Fibroblast of the aortic adventitia (primary cell): Measurements from ENCODE around the gene TEF. TPM values are rescaled to one million over a fixed set of nuclear protein-coding genes. Genes with fewer than 3 reads are reported as not detected.

Experiments used
- DNase-seq: peaks from one replicate; pipeline ENCODE4 v3.0.0-alpha.2; 2010; ENCODE audit warnings: low read depth
- H3K4me3 ChIP-seq: 2 replicates; pipeline ENCODE4 v1.5.1; 2011; ENCODE audit warnings: low read depth, mild to moderate bottlenecking, control low read depth, low read length, moderate library complexity
- total RNA-seq: library from RNA; depleted of rRNA; stranded (reverse); fragments of >200 nt; gene quantifications from 2 replicates; pipeline ENCODE4 v1.2.3, GENCODE V29; 2012; ENCODE audit warnings: low replicate concordance
- TF ChIP-seq, protein P1 (sequence below): IDR thresholded peaks from 2 replicates; pipeline ENCODE4 v1.5.1; 2011; ENCODE audit warnings: mild to moderate bottlenecking, low read length, control low read depth, inconsistent platforms; ENCODE audit not compliant: insufficient read depth

Gene TEF
- total RNA-seq, 1 donor = 17.4 TPM

DNA sequence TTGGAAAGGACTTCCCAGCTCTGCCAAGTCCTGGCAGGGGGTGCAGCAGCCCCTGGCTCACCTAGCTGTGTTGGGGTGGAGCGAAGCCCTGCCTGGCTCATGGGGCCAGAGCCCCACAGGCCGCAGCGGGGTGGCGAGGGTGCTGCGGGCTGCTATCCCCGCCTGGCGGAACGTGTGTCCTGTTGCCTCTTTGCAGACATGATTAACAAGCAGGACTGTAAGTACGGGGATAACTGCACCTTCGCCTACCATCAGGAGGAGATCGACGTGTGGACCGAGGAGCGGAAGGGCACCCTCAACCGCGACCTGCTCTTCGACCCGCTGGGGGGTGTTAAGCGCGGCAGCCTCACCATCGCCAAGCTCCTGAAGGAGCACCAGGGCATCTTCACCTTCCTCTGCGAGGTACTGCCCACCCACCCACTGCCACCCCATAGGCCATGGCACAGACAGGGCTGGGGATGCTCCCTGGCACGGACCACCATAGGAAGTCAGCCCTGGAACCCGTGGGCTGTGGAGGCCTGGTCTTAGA is 35.9 kb upstream of the TEF start:
- TF ChIP-seq, protein P1, sequence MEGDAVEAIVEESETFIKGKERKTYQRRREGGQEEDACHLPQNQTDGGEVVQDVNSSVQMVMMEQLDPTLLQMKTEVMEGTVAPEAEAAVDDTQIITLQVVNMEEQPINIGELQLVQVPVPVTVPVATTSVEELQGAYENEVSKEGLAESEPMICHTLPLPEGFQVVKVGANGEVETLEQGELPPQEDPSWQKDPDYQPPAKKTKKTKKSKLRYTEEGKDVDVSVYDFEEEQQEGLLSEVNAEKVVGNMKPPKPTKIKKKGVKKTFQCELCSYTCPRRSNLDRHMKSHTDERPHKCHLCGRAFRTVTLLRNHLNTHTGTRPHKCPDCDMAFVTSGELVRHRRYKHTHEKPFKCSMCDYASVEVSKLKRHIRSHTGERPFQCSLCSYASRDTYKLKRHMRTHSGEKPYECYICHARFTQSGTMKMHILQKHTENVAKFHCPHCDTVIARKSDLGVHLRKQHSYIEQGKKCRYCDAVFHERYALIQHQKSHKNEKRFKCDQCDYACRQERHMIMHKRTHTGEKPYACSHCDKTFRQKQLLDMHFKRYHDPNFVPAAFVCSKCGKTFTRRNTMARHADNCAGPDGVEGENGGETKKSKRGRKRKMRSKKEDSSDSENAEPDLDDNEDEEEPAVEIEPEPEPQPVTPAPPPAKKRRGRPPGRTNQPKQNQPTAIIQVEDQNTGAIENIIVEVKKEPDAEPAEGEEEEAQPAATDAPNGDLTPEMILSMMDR = no peak
- H3K4me3 ChIP-seq = no peak overlapping the region
- DNase-seq = no peak

DNA sequence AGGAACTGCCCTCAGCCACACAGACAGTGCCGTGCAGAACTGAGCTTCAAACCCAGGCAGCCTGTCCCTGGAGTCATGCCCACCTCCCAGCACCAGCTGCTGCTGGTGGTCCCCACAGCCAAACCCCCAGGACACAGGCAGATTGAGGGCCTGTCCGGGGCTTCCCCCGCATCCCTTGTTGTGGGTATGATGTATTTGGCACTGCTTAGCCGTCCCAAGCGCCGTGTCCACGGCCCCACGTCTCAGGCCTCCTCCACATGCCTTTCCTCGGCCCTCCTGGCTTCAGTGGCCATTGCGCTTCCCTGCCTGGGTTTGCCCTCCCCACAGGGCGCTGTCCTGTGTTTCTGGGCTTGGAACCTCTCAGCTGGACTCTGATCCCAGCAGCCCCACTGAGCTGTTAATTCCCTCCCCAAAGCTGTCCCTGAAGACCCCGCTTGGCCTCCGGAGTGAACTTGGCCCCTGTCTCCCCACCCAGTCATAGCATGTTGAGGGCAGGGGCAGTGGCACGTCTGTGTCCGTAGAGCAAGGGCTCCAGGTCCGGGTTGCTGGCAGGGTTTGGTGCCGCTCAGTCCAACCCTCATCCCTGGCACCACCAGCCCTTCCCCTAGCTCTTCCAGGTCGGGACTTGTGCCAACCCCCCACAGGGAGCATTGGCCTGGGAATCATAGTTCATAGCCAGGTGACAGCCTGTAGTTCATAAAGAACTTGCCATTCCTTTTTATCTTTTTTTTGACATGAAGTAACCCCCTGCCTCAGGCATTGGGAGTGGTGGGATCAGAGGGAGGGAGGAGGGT is 34.5 kb upstream of the TEF start:
- no peak for DNase-seq
- no peak overlapping the region for H3K4me3 ChIP-seq
- TF ChIP-seq, protein P1 = no peak

DNA sequence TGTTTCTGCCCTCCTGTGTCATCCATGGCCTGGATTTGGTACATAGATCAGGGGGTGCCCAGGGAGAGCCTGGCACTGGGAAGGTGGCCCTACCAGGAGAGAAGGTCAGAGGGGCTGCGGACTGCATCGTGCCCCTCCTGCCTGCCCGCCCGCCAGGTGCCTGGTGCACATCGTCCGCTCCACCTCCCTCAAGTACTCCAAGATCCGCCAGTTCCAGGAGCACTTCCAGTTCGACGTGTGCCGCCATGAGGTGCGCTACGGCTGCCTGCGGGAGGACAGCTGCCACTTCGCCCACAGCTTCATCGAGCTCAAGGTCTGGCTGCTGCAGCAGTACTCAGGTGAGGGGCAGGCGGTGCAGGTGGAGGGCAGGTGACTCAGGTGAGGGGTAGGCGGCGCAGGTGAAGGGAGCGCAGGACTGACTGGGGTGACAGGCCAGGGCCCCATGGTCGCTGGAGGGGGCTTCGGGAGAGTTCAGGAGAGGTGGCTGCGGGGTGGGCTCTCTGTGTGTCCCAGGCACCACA is 32.7 kb upstream of the TEF start:
- no peak overlapping the region for H3K4me3 ChIP-seq
- DNase-seq = no peak
- TF ChIP-seq, protein P1 = no peak

DNA sequence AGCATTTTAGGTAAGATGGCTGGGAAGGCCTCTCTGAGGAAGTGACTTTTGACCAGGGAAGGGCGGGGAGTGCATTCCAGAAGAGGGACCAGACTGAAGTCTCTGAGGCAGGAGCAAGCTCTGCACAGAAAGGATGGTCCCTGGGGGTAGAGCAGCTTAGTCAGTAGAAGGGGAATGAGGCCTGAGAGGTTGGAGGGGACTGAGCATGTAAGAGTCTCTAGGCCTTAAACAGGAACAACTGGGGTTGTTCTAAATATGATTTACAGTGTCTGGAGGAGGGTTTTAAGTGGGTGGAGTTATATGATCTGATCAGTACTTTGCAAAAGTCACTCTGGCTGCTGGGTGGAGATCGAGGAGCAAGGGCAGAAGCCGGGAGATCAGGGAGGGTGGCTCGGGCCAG is 31.7 kb upstream of the TEF start:
- no peak overlapping the region for H3K4me3 ChIP-seq
- peak; percentile 43 for DNase-seq
- TF ChIP-seq, protein P1 = no peak

DNA sequence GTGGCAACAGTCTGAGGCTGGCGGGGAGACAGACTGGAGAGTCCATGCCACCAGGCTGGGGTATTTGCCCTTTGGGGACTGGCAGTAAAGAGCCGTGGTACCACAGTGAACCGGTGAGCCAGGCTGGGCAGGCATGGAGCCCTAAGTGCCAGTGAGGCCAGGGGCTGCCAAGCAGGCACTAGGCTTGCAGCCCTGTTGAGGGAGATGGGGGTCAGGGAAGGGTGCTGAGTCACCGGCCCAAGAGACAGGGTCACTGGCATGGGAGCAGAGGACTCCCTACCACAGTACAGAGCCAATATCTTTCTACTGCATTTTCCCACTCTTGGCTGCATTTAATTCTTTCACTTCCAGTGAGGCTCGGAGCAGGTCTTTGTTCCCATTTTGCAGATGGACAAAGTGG is 30.7 kb upstream of the TEF start:
- TF ChIP-seq, protein P1 = no peak
- H3K4me3 ChIP-seq = no peak overlapping the region
- DNase-seq = no peak

DNA sequence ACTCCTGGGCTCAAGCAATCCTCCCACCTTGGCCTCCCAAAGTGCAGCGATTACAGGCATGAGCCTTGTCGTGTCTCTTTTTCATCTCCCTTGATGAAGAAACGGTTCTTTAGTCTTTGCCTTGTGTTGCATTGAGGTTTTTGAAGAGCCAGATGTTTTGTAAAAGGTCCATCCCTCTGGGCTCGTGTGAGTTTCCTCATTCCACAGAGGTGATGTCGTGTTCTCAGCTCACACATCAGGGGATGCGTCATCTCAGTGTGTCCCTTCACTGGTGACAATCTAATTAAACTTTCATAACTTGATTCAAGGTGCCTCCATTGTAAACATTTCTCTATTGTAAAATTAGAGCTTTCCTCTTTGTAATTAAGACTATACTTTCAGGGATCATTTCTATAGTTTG is 29.7 kb upstream of the TEF start:
- DNase-seq = peak; percentile 55
- H3K4me3 ChIP-seq = no peak overlapping the region
- TF ChIP-seq, protein P1 = no peak
